GM12891 (cell line): ENCODE results near the gene CFHR4.

ENCODE experiments used
- POLR2A ChIP-seq: IDR thresholded peaks from 2 replicates; pipeline ENCODE4 v1.6.1; 2011; ENCODE audit warnings: low read depth, low read length, control low read depth
- POLR2AphosphoS5 ChIP-seq: IDR thresholded peaks from 2 replicates; pipeline ENCODE4 v1.6.1; 2011; ENCODE audit warnings: low read depth, low read length, control low read depth

- TF ChIP-seq POLR2A: no peak
- TF ChIP-seq POLR2AphosphoS5: no peak
These were observed 29.0 kb upstream of the CFHR4 start for GRCh38 chr1:196858811-196859210.
